Astrocyte (in vitro differentiated cells and primary cell): Measurements from ENCODE around the gene RHOC.

Experiments used
- EZH2 ChIP-seq: IDR thresholded peaks from 2 replicates; pipeline ENCODE4 v1.6.1; 2012; ENCODE audit warnings: mild to moderate bottlenecking, low read length, inconsistent platforms; ENCODE audit not compliant: insufficient read depth
- TF ChIP-seq, protein P1 (sequence below): IDR thresholded peaks from 2 replicates; pipeline ENCODE4 v1.5.1; 2011; ENCODE audit warnings: low read depth, mild to moderate bottlenecking, inconsistent platforms, low read length, moderate library complexity; ENCODE audit not compliant: insufficient read depth

DNA sequence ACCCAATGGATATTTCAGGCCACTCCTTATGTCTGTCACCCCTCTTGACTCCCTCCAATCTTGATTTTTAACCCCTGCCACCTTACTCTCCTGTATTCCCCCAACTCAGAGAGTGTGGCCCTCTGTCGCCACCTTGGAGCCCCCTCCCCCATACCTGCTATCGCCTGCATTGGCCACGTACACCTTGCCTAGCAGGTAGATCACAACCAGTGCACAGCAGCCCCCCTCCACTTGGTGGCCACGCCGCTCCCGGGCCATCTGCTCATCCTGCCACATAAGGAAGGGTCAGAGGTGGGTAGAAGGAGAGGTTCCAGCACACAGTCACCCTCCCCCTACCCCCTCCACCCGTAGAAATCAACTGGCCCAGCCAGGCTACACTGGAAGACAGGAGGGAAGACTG lies 5.3 kb upstream of the RHOC start:
- TF ChIP-seq, protein P1, sequence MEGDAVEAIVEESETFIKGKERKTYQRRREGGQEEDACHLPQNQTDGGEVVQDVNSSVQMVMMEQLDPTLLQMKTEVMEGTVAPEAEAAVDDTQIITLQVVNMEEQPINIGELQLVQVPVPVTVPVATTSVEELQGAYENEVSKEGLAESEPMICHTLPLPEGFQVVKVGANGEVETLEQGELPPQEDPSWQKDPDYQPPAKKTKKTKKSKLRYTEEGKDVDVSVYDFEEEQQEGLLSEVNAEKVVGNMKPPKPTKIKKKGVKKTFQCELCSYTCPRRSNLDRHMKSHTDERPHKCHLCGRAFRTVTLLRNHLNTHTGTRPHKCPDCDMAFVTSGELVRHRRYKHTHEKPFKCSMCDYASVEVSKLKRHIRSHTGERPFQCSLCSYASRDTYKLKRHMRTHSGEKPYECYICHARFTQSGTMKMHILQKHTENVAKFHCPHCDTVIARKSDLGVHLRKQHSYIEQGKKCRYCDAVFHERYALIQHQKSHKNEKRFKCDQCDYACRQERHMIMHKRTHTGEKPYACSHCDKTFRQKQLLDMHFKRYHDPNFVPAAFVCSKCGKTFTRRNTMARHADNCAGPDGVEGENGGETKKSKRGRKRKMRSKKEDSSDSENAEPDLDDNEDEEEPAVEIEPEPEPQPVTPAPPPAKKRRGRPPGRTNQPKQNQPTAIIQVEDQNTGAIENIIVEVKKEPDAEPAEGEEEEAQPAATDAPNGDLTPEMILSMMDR: no peak
- no peak for TF ChIP-seq EZH2
